RWPE2 (cell line): ENCODE measurements around the gene RPS19BP1.
A peak's percentile ranks its signal among the peaks of the same experiment; 100 is the strongest.

Experiments
- ATAC-seq: fragments of 200-7000 bp; cut with Tn5 transposase; 3 replicates; pipeline ENCODE4 v1.9.1; 2021; ENCODE audit warnings: low read depth
- DNase-seq: peaks from one replicate; pipeline ENCODE4 v3.0.0-alpha.2; 2020; ENCODE audit warnings: low spot score
- H3K27ac ChIP-seq: fragments of 450-650 bp; 2 replicates; pipeline ENCODE4 v1.5.1; 2017; ENCODE audit warnings: mild to moderate bottlenecking; ENCODE audit not compliant: poor library complexity, severe bottlenecking
- H3K27me3 ChIP-seq: fragments of 250-450 bp; sonication (Bioruptor Pico); 2 replicates; pipeline ENCODE4 v1.5.1; 2021; ENCODE audit warnings: mild to moderate bottlenecking, moderate library complexity; ENCODE audit not compliant: insufficient read depth, poor library complexity, severe bottlenecking
- H3K36me3 ChIP-seq: fragments of 250-450 bp; sonication (Bioruptor Pico); 2 replicates; pipeline ENCODE4 v1.5.1; 2020; ENCODE audit warnings: low read depth, mild to moderate bottlenecking, moderate library complexity
- H3K4me1 ChIP-seq: fragments of 250-450 bp; sonication (Bioruptor Pico); 2 replicates; pipeline ENCODE4 v1.5.1; 2021; ENCODE audit warnings: mild to moderate bottlenecking, moderate library complexity; ENCODE audit not compliant: insufficient read depth, poor library complexity, severe bottlenecking
- H3K4me3 ChIP-seq: fragments of 250-450 bp; sonication (Bioruptor Pico); 2 replicates; pipeline ENCODE4 v1.5.1; 2021; ENCODE audit warnings: mild to moderate bottlenecking, moderate library complexity; ENCODE audit not compliant: severe bottlenecking
- H3K9me3 ChIP-seq: fragments of 250-450 bp; sonication (Bioruptor Pico); 2 replicates; pipeline ENCODE4 v1.5.1; 2021; ENCODE audit warnings: mild to moderate bottlenecking, moderate library complexity; ENCODE audit not compliant: severe bottlenecking
- TF ChIP-seq, protein P1 (sequence below): fragments of 450-650 bp; IDR thresholded peaks from one replicate; pipeline ENCODE4 v1.5.1; 2017; ENCODE audit warnings: mild to moderate bottlenecking, moderate library complexity; ENCODE audit not compliant: poor library complexity, severe bottlenecking

The RPS19BP1 gene

DNA sequence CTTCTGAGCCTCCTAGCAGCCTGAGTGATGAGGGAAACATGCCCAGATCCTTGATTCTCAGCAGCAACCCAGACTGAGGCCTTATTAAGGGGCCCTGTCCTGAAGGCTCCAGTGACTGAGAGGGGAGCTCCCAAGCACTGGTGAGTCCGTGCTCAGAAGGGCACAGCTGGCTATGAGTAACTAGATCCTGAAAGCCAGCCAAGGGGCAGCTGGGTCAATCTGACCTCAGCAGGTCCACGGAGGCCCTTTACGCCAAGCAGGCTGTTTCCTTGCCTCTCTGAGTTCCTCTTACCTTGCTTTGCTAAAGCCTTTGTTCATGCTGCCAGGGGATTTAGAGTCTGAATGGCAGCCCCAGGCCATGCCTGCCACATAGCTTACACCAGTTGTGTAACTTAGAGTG, 49.8 kb downstream of the RPS19BP1 start:
- Histone ChIP-seq H3K27ac (no peak overlapping the region), H3K9me3 (no peaks in the 10 kb centered on the region), H3K36me3 (no peaks in the 10 kb centered on the region), H3K4me1 (no peaks in the 10 kb centered on the region), H3K27me3 (no peaks in the 10 kb centered on the region), H3K4me3 (no peak overlapping the region)
- TF ChIP-seq, protein P1, sequence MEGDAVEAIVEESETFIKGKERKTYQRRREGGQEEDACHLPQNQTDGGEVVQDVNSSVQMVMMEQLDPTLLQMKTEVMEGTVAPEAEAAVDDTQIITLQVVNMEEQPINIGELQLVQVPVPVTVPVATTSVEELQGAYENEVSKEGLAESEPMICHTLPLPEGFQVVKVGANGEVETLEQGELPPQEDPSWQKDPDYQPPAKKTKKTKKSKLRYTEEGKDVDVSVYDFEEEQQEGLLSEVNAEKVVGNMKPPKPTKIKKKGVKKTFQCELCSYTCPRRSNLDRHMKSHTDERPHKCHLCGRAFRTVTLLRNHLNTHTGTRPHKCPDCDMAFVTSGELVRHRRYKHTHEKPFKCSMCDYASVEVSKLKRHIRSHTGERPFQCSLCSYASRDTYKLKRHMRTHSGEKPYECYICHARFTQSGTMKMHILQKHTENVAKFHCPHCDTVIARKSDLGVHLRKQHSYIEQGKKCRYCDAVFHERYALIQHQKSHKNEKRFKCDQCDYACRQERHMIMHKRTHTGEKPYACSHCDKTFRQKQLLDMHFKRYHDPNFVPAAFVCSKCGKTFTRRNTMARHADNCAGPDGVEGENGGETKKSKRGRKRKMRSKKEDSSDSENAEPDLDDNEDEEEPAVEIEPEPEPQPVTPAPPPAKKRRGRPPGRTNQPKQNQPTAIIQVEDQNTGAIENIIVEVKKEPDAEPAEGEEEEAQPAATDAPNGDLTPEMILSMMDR = no peak
- DNase-seq (no peak), ATAC-seq (peak; percentile 22; the same call in 1 of the 3 replicates)

GRCh38 chr22:39481595-39481994, 51.0 kb downstream of the RPS19BP1 start:
- no peak overlapping the region for H3K27ac ChIP-seq
- H3K4me1 ChIP-seq = no peaks in the 10 kb centered on the region
- TF ChIP-seq, protein P1 = no peak
- no peak for ATAC-seq
- DNase-seq = no peak
- H3K36me3 ChIP-seq = no peaks in the 10 kb centered on the region
- no peak overlapping the region for H3K4me3 ChIP-seq
- no peaks in the 10 kb centered on the region for H3K9me3 ChIP-seq
- H3K27me3 ChIP-seq = no peaks in the 10 kb centered on the region

GRCh38 chr22:39481054-39481453, 51.5 kb downstream of the RPS19BP1 start:
- Histone ChIP-seq H3K36me3 (no peaks in the 10 kb centered on the region), H3K4me1 (no peaks in the 10 kb centered on the region), H3K9me3 (no peaks in the 10 kb centered on the region), H3K27ac (no peak overlapping the region), H3K4me3 (no peak overlapping the region), H3K27me3 (no peaks in the 10 kb centered on the region)
- TF ChIP-seq, protein P1 = no peak
- ATAC-seq (no peak), DNase-seq (no peak)

GRCh38 chr22:39480557-39480956, 52.0 kb downstream of the RPS19BP1 start:
- no peak for ATAC-seq
- TF ChIP-seq, protein P1 = no peak
- Histone ChIP-seq H3K27me3 (no peaks in the 10 kb centered on the region), H3K4me3 (no peak overlapping the region), H3K27ac (no peak overlapping the region), H3K9me3 (no peaks in the 10 kb centered on the region), H3K4me1 (no peaks in the 10 kb centered on the region), H3K36me3 (no peaks in the 10 kb centered on the region)
- DNase-seq = no peak

GRCh38 chr22:39479254-39479653, 53.3 kb downstream of the RPS19BP1 start:
- Histone ChIP-seq H3K27ac (no peak overlapping the region), H3K9me3 (no peaks in the 10 kb centered on the region), H3K4me3 (no peak overlapping the region), H3K27me3 (no peaks in the 10 kb centered on the region), H3K36me3 (no peaks in the 10 kb centered on the region), H3K4me1 (no peaks in the 10 kb centered on the region)
- DNase-seq (no peak), ATAC-seq (no peak)
- TF ChIP-seq, protein P1 = no peak
